Urinary bladder (tissue), 4 donors: ENCODE measurements around the gene HAPLN3. TPM values are rescaled to one million over a fixed set of nuclear protein-coding genes. Genes with fewer than 3 reads are reported as not detected.
A peak's percentile ranks its signal among the peaks of the same experiment; 100 is the strongest.

Experiments used
- DNase-seq: peaks from one replicate; pipeline ENCODE4 v3.0.0-alpha.2; 2015; ENCODE audit errors: extremely low spot score
- H3K27ac ChIP-seq: one replicate; pipeline ENCODE4 v1.5.1; 2013; ENCODE audit warnings: low read depth, mild to moderate bottlenecking, moderate library complexity
- H3K36me3 ChIP-seq: one replicate; pipeline ENCODE4 v1.6.1; 2013; ENCODE audit warnings: mild to moderate bottlenecking, moderate library complexity; ENCODE audit not compliant: insufficient read depth
- H3K4me1 ChIP-seq: one replicate; pipeline ENCODE4 v1.6.1; 2013; ENCODE audit warnings: mild to moderate bottlenecking, moderate library complexity; ENCODE audit not compliant: insufficient read depth
- H3K4me3 ChIP-seq: one replicate; pipeline ENCODE4 v1.5.1; 2013; ENCODE audit warnings: low read depth, low read length
- WGBS: extraction: QIAGEN DNeasy Blood & Tissue Kit; methylation state at CpG from one replicate; pipeline ENCODE4 v1.1.7; 2013; 5-methylcytosine and 5-hydroxymethylcytosine counted together
- polyA plus RNA-seq: library from polyadenylated mRNA; stranded (reverse); fragments of 200-250 nt; gene quantifications from one replicate; pipeline ENCODE4 v1.2.3, GENCODE V29; 2013
- total RNA-seq: library from RNA; depleted of rRNA; stranded (reverse); fragments of >200 nt; gene quantifications from one replicate; pipeline ENCODE4 v1.2.3, GENCODE V29; 2014
- donor health status: healthy with polysubstance abuse.
- donor health status: healthy.

Gene HAPLN3
- total and polyA plus RNA-seq, 2 donors: 6.6 to 9.2 TPM

- Histone ChIP-seq H3K4me3 (no peak overlapping the region), H3K4me1 (peaks cover 1% of the 10 kb centered on the region), H3K36me3 (no peaks in the 10 kb centered on the region), H3K27ac (no peak overlapping the region)
- WGBS: 68% methylated on average over 9 of the region's 9 CpGs
- no peak for DNase-seq
Observed at GRCh38 chr15:88920186-88920891, 25.0 kb upstream of the HAPLN3 start.

GRCh38 chr15:88918738-88919137 lies 23.4 kb upstream of the HAPLN3 start:
- no peak overlapping the region for H3K4me3 ChIP-seq
- H3K27ac ChIP-seq: no peak overlapping the region
- no peaks in the 10 kb centered on the region for H3K36me3 ChIP-seq
- peaks cover 1% of the 10 kb centered on the region for H3K4me1 ChIP-seq
- no peak for DNase-seq
- 29% methylated on average over 4 of the region's 4 CpGs for WGBS

GRCh38 chr15:88917760-88918159 lies 22.4 kb upstream of the HAPLN3 start:
- 88% methylated on average over 5 of the region's 5 CpGs for WGBS
- Histone ChIP-seq H3K36me3 (no peaks in the 10 kb centered on the region), H3K4me3 (no peak overlapping the region), H3K4me1 (peaks cover 1% of the 10 kb centered on the region), H3K27ac (no peak overlapping the region)
- DNase-seq: no peak

GRCh38 chr15:88915354-88915753 lies 20.0 kb upstream of the HAPLN3 start:
- no peak for DNase-seq
- WGBS: 93% methylated on average over 10 of the region's 10 CpGs
- no peak overlapping the region for H3K4me3 ChIP-seq
- H3K36me3 ChIP-seq: no peaks in the 10 kb centered on the region
- H3K27ac ChIP-seq: no peak overlapping the region
- H3K4me1 ChIP-seq: peaks cover 1% of the 10 kb centered on the region

GRCh38 chr15:88913850-88914169 lies 18.5 kb upstream of the HAPLN3 start:
- 72% methylated on average over 4 of the region's 4 CpGs for WGBS
- Histone ChIP-seq H3K36me3 (no peaks in the 10 kb centered on the region), H3K27ac (no peak overlapping the region), H3K4me3 (no peak overlapping the region), H3K4me1 (peaks cover 1% of the 10 kb centered on the region)
- no peak for DNase-seq

- DNase-seq: no peak
- Histone ChIP-seq H3K27ac (peak within 1 kb of the TSS; percentile 80), H3K4me3 (peak within 1 kb of the TSS; percentile 76), H3K4me1 (peaks cover 1% of the 10 kb centered on the region), H3K36me3 (no peaks in the 10 kb centered on the region)
- WGBS: under 1% methylated on average over 67 of the region's 67 CpGs
Observed at GRCh38 chr15:88913017-88913849, 17.9 kb upstream of the HAPLN3 start, which contains the start of gene MFGE8. MFGE8 (minus strand) TSS chr15:88913379; CDS start chr15:88913319, 60 bp downstream.

- WGBS: 11% methylated on average over 20 of the region's 20 CpGs
- DNase-seq: no peak
- Histone ChIP-seq H3K4me3 (peak overlapping the region; percentile 76), H3K4me1 (peaks cover 1% of the 10 kb centered on the region), H3K36me3 (no peaks in the 10 kb centered on the region), H3K27ac (no peak overlapping the region)
Observed at GRCh38 chr15:88912500-88912921, 17.2 kb upstream of the HAPLN3 start.

- H3K27ac ChIP-seq: no peak overlapping the region
- H3K4me1 ChIP-seq: peaks cover 1% of the 10 kb centered on the region
- H3K4me3 ChIP-seq: peak overlapping the region; percentile 76
- H3K36me3 ChIP-seq: no peaks in the 10 kb centered on the region
- 80% methylated on average over 5 of the region's 5 CpGs for WGBS
- DNase-seq: no peak
Observed at GRCh38 chr15:88911766-88912118, 16.4 kb upstream of the HAPLN3 start.

- no peaks in the 10 kb centered on the region for H3K36me3 ChIP-seq
- no peaks in the 10 kb centered on the region for H3K4me1 ChIP-seq
- no peak overlapping the region for H3K4me3 ChIP-seq
- 80% methylated on average over 12 of the region's 12 CpGs for WGBS
- H3K27ac ChIP-seq: no peak overlapping the region
- DNase-seq: no peak
Observed at GRCh38 chr15:88909956-88910831, 14.8 kb upstream of the HAPLN3 start.

- Histone ChIP-seq H3K27ac (no peak overlapping the region), H3K4me1 (no peaks in the 10 kb centered on the region), H3K4me3 (no peak overlapping the region), H3K36me3 (no peaks in the 10 kb centered on the region)
- DNase-seq: no peak
- 90% methylated on average over 16 of the region's 16 CpGs for WGBS
Observed at GRCh38 chr15:88908697-88909621, 13.6 kb upstream of the HAPLN3 start.

- Histone ChIP-seq H3K4me3 (no peak overlapping the region), H3K27ac (no peak overlapping the region), H3K36me3 (no peaks in the 10 kb centered on the region), H3K4me1 (no peaks in the 10 kb centered on the region)
- 92% methylated on average over 12 of the region's 12 CpGs for WGBS
- no peak for DNase-seq
Observed at GRCh38 chr15:88908123-88908522, 12.8 kb upstream of the HAPLN3 start.

- Histone ChIP-seq H3K27ac (no peak overlapping the region), H3K4me1 (no peaks in the 10 kb centered on the region), H3K36me3 (no peaks in the 10 kb centered on the region), H3K4me3 (no peak overlapping the region)
- 87% methylated on average over 14 of the region's 14 CpGs for WGBS
- DNase-seq: no peak
Observed at GRCh38 chr15:88907111-88907510, 11.8 kb upstream of the HAPLN3 start.

GRCh38 chr15:88906551-88906950 lies 11.2 kb upstream of the HAPLN3 start:
- H3K4me1 ChIP-seq: no peaks in the 10 kb centered on the region
- no peak for DNase-seq
- H3K27ac ChIP-seq: no peak overlapping the region
- no peaks in the 10 kb centered on the region for H3K36me3 ChIP-seq
- H3K4me3 ChIP-seq: no peak overlapping the region
- WGBS: 98% methylated on average over 7 of the region's 7 CpGs
